HepG2 (cell line): ENCODE data around the gene RASGRP2.

ENCODE experiments used
- ATRX ChIP-seq: sonication (generic); formaldehyde crosslinking; IDR thresholded peaks from 2 replicates; pipeline ENCODE4 v1.4.0; 2020; ENCODE audit warnings: missing genetic modification reagents, borderline replicate concordance
- CREB3 ChIP-seq: sonication (generic); formaldehyde crosslinking; IDR thresholded peaks from 2 replicates; pipeline ENCODE4 v1.5.0; 2020; ENCODE audit warnings: missing genetic modification reagents
- CTCF ChIP-seq: sonication (generic); formaldehyde crosslinking; IDR thresholded peaks from 2 replicates; pipeline ENCODE4 v1.5.0; 2020; ENCODE audit warnings: mild to moderate bottlenecking, missing genetic modification reagents, moderate library complexity
- EP300 ChIP-seq, 3 experiments: sonication (generic) in 1 of 3; formaldehyde crosslinking in 1 of 3; IDR thresholded peaks; 2 replicates each; pipeline versions ENCODE4 v1.5.1 to v1.6.1; 2011 to 2020; ENCODE audit warnings: low read depth in 2 of 3, low read length in 2 of 3, borderline replicate concordance in 1 of 3, improper control_type of control experiment in 1 of 3, mild to moderate bottlenecking in 1 of 3, missing genetic modification reagents in 1 of 3, moderate library complexity in 1 of 3
- MAX ChIP-seq: IDR thresholded peaks from 2 replicates; pipeline ENCODE4 v1.6.1; 2012; ENCODE audit warnings: inconsistent platforms
- POLR2A ChIP-seq, 2 experiments: IDR thresholded peaks; 2 replicates each; pipeline ENCODE4 v1.6.1; 2011; ENCODE audit warnings: low read depth in 2 of 2, low read length in 2 of 2, mild to moderate bottlenecking in 1 of 2, moderate library complexity in 1 of 2; ENCODE audit not compliant: insufficient read depth in 1 of 2
- TARDBP ChIP-seq: sonication (generic); formaldehyde crosslinking; IDR thresholded peaks from 2 replicates; pipeline ENCODE4 v1.8.0; 2022; ENCODE audit warnings: mild to moderate bottlenecking, missing genetic modification reagents
- ZNF232 ChIP-seq: sonication (generic); formaldehyde crosslinking; IDR thresholded peaks from 2 replicates; pipeline ENCODE4 v1.4.0; 2020; ENCODE audit warnings: missing genetic modification reagents, borderline replicate concordance
- ZNF382 ChIP-seq: sonication (generic); formaldehyde crosslinking; IDR thresholded peaks from 2 replicates; pipeline ENCODE4 v1.5.0; 2020; ENCODE audit warnings: missing genetic modification reagents, mild to moderate bottlenecking, borderline replicate concordance

- TF ChIP-seq POLR2A (IDR thresholded peaks at IDR 0.05; ENCODE audit: insufficient read depth in 1 of 2, low read depth in 2 of 2, low read length in 2 of 2): no peak
- no peak for TF ChIP-seq CREB3 (CRISPR knock-in tag)
- no peak for TF ChIP-seq CTCF (CRISPR knock-in tag)
- no peak for TF ChIP-seq EP300 (IDR thresholded peaks at IDR 0.05; ENCODE audit: low read depth in 2 of 2, low read length in 2 of 2)
- no peak for TF ChIP-seq EP300 (CRISPR knock-in tag; IDR thresholded peaks at IDR 0.05; ENCODE audit: borderline replicate concordance)
- no peak for TF ChIP-seq MAX
- TF ChIP-seq ZNF232 (CRISPR knock-in tag): no peak
- TF ChIP-seq ZNF382 (CRISPR knock-in tag): no peak
- no peak for TF ChIP-seq ATRX (CRISPR knock-in tag)
- no peak for TF ChIP-seq TARDBP (CRISPR knock-in tag)
These were observed 2.5 kb upstream of the RASGRP2 start for GRCh38 chr11:64746486-64746885.
